Measurements from ENCODE around the gene ATP11A.

DNA sequence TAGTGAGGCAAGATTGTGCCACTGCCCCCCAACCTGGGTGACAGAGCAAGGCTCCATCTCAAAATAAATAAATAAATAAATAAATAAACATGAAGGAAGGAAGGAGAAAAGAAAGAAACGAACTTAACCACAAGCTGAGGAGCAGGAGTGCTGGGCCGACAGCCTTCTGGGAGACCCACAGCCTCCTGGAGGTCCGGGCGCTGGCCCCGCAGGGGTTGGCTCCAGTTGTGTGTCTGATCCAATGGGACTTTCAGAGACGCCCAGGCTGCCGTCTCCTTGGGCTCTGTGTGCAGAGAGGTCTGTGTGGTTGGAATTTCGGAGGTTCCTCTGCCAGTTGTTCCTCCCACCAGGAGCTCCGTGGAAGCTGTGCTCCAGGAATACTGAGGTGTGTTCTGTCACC lies 243.1 kb downstream of the ATP11A start:
- TF ChIP-seq CEBPB (IDR thresholded peaks at IDR 0.05; ENCODE audit: low read depth): no peak
- TF ChIP-seq TCF7L2 (IDR thresholded peaks at IDR 0.05; ENCODE audit: borderline replicate concordance, extremely low read depth, insufficient read depth, insufficient read length): no peak
- TF ChIP-seq ZFX (IDR thresholded peaks at IDR 0.05): no peak
- TF ChIP-seq, protein P1, sequence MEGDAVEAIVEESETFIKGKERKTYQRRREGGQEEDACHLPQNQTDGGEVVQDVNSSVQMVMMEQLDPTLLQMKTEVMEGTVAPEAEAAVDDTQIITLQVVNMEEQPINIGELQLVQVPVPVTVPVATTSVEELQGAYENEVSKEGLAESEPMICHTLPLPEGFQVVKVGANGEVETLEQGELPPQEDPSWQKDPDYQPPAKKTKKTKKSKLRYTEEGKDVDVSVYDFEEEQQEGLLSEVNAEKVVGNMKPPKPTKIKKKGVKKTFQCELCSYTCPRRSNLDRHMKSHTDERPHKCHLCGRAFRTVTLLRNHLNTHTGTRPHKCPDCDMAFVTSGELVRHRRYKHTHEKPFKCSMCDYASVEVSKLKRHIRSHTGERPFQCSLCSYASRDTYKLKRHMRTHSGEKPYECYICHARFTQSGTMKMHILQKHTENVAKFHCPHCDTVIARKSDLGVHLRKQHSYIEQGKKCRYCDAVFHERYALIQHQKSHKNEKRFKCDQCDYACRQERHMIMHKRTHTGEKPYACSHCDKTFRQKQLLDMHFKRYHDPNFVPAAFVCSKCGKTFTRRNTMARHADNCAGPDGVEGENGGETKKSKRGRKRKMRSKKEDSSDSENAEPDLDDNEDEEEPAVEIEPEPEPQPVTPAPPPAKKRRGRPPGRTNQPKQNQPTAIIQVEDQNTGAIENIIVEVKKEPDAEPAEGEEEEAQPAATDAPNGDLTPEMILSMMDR (IDR thresholded peaks at IDR 0.05 in 2 of 3, conservative IDR thresholded peaks at IDR 0.05 in 1 of 3; ENCODE audit: borderline replicate concordance in 1 of 3, insufficient read depth in 1 of 3, low read depth in 2 of 3, low read length in 2 of 3): no peak
- no peak for TF ChIP-seq POLR2A (IDR thresholded peaks at IDR 0.05; ENCODE audit: borderline replicate concordance, extremely low read depth, insufficient read depth, insufficient read length)
- TF ChIP-seq POLR2AphosphoS5 (IDR thresholded peaks at IDR 0.05; ENCODE audit: low read depth, low read length): no peak
- TF ChIP-seq EZH2 (IDR thresholded peaks at IDR 0.05): no peak
- no peak for TF ChIP-seq EZH2phosphoT487 (IDR thresholded peaks at IDR 0.05; ENCODE audit: borderline replicate concordance)
- no peak for TF ChIP-seq MAX (IDR thresholded peaks at IDR 0.05)

Data from HCT116 (cell line).